Astrocyte (in vitro differentiated cells and primary cell): ENCODE results near the gene FARS2. TPM values are rescaled to one million over a fixed set of nuclear protein-coding genes. Genes with fewer than 3 reads are reported as not detected.

Experiments used
- DNase-seq: peaks from one replicate; pipeline ENCODE4 v3.0.0-alpha.2; 2010; ENCODE audit warnings: low read depth
- FAIRE-seq: peaks from 2 replicates; lab custom pipeline; 2011; peaks lifted over from hg19 to GRCh38; lab: Jason Lieb, UNC
- H2AFZ ChIP-seq: 2 replicates; pipeline ENCODE4 v1.6.0; 2012; ENCODE audit warnings: low read depth, low read length, inconsistent platforms
- H3K27ac ChIP-seq: 2 replicates; pipeline ENCODE4 v1.5.1; 2011; ENCODE audit warnings: low read depth, low read length, inconsistent platforms
- H3K27me3 ChIP-seq: 2 replicates; pipeline ENCODE4 v1.6.0; 2011; ENCODE audit warnings: low read length, inconsistent platforms; ENCODE audit not compliant: insufficient read depth
- H3K36me3 ChIP-seq: 2 replicates; pipeline ENCODE4 v1.5.1; 2011; ENCODE audit warnings: low read length, inconsistent platforms; ENCODE audit not compliant: insufficient read depth
- H3K4me1 ChIP-seq: 2 replicates; pipeline ENCODE4 v1.5.1; 2011; ENCODE audit warnings: low read length, inconsistent platforms; ENCODE audit not compliant: insufficient read depth
- H3K4me2 ChIP-seq: 2 replicates; pipeline ENCODE4 v1.6.0; 2012; ENCODE audit warnings: low read length, inconsistent platforms
- H3K4me3 ChIP-seq: 2 replicates; pipeline ENCODE4 v1.5.1; 2011; ENCODE audit warnings: low read depth, mild to moderate bottlenecking, low read length, inconsistent platforms; ENCODE audit not compliant: insufficient read depth
- H3K79me2 ChIP-seq: 2 replicates; pipeline ENCODE4 v1.6.0; 2012; ENCODE audit warnings: mild to moderate bottlenecking, low read length, inconsistent platforms; ENCODE audit not compliant: insufficient read depth
- H3K9ac ChIP-seq: 2 replicates; pipeline ENCODE4 v1.6.0; 2012; ENCODE audit warnings: mild to moderate bottlenecking, low read length, inconsistent platforms
- H3K9me3 ChIP-seq: 2 replicates; pipeline ENCODE4 v1.5.1; 2012; ENCODE audit warnings: low read depth, mild to moderate bottlenecking, low read length, inconsistent platforms; ENCODE audit not compliant: insufficient read depth
- H4K20me1 ChIP-seq: 2 replicates; pipeline ENCODE4 v1.6.0; 2012; ENCODE audit warnings: low read length, inconsistent platforms; ENCODE audit not compliant: insufficient read depth
- H3K27ac Mint-ChIP-seq: one replicate; pipeline ENCODE4 v1.8.0; 2021; ENCODE audit warnings: mild to moderate bottlenecking, mixed read lengths; ENCODE audit not compliant: unreplicated experiment
- H3K27me3 Mint-ChIP-seq: one replicate; pipeline ENCODE4 v1.8.0; 2021; ENCODE audit warnings: low read depth, mixed read lengths; ENCODE audit not compliant: unreplicated experiment
- H3K36me3 Mint-ChIP-seq: one replicate; pipeline ENCODE4 v1.8.0; 2021; ENCODE audit warnings: low read depth, mixed read lengths; ENCODE audit not compliant: unreplicated experiment
- H3K4me1 Mint-ChIP-seq: one replicate; pipeline ENCODE4 v1.8.0; 2021; ENCODE audit warnings: low read depth, mixed read lengths; ENCODE audit not compliant: unreplicated experiment
- H3K4me3 Mint-ChIP-seq: one replicate; pipeline ENCODE4 v1.8.0; 2021; ENCODE audit warnings: mild to moderate bottlenecking, moderate library complexity, mixed read lengths; ENCODE audit not compliant: unreplicated experiment
- H3K9me3 Mint-ChIP-seq: one replicate; pipeline ENCODE4 v1.8.0; 2021; ENCODE audit warnings: mild to moderate bottlenecking, mixed read lengths; ENCODE audit not compliant: unreplicated experiment
- EZH2 ChIP-seq: IDR thresholded peaks from 2 replicates; pipeline ENCODE4 v1.6.1; 2012; ENCODE audit warnings: mild to moderate bottlenecking, low read length, inconsistent platforms; ENCODE audit not compliant: insufficient read depth
- total RNA-seq: library from RNA; stranded (reverse); gene quantifications from 2 replicates; pipeline ENCODE4 v1.2.1, GENCODE V29; 2021
- TF ChIP-seq, protein P1 (sequence below): IDR thresholded peaks from 2 replicates; pipeline ENCODE4 v1.5.1; 2011; ENCODE audit warnings: low read depth, mild to moderate bottlenecking, inconsistent platforms, low read length, moderate library complexity; ENCODE audit not compliant: insufficient read depth

The FARS2 gene
- total RNA-seq, 1 donor from 2014 or later, result 13.3 TPM

DNA sequence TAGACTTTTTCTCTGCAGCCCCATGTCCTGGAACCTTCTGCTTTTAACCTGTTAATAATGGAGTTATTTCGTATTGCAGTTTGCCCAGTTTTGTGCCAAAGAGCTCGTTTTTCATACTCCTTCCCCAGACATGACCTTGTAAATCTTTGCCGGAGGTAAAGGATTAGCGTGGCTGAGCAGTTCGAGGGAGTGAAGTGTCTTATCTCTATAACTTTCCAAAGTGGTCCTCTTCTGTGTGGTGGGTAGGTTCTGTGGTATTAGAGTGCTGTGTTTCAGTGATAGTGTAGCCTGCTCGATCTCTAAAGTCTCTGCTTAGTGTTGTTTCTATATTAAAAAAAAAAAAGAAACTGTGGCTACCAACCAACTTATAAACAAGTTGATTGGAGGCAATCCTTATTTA is 67.5 kb downstream of the FARS2 start:
- Histone ChIP-seq H3K27ac (no peak overlapping the region), H3K9ac (no peak overlapping the region), H2AFZ (no peak overlapping the region), H3K27me3 (no peaks in the 10 kb centered on the region), H3K4me1 (no peaks in the 10 kb centered on the region), H4K20me1 (peaks cover 10% of the 10 kb centered on the region), H3K4me3 (no peak overlapping the region), H3K79me2 (peaks cover 4% of the 10 kb centered on the region), H3K4me2 (no peak overlapping the region), H3K9me3 (peaks cover 2% of the 10 kb centered on the region), H3K36me3 (no peaks in the 10 kb centered on the region)
- no peak overlapping the region for H3K27ac Mint-ChIP-seq
- H3K4me3 Mint-ChIP-seq, result no peak overlapping the region
- H3K27me3 Mint-ChIP-seq, result no peaks in the 10 kb centered on the region
- TF ChIP-seq EZH2, result no peak
- TF ChIP-seq, protein P1, sequence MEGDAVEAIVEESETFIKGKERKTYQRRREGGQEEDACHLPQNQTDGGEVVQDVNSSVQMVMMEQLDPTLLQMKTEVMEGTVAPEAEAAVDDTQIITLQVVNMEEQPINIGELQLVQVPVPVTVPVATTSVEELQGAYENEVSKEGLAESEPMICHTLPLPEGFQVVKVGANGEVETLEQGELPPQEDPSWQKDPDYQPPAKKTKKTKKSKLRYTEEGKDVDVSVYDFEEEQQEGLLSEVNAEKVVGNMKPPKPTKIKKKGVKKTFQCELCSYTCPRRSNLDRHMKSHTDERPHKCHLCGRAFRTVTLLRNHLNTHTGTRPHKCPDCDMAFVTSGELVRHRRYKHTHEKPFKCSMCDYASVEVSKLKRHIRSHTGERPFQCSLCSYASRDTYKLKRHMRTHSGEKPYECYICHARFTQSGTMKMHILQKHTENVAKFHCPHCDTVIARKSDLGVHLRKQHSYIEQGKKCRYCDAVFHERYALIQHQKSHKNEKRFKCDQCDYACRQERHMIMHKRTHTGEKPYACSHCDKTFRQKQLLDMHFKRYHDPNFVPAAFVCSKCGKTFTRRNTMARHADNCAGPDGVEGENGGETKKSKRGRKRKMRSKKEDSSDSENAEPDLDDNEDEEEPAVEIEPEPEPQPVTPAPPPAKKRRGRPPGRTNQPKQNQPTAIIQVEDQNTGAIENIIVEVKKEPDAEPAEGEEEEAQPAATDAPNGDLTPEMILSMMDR, result no peak
- no peak for FAIRE-seq
- H3K9me3 Mint-ChIP-seq, result no peaks in the 10 kb centered on the region
- peaks cover 3% of the 10 kb centered on the region for H3K4me1 Mint-ChIP-seq
- H3K36me3 Mint-ChIP-seq, result peaks cover 10% of the 10 kb centered on the region
- no peak for DNase-seq

DNA sequence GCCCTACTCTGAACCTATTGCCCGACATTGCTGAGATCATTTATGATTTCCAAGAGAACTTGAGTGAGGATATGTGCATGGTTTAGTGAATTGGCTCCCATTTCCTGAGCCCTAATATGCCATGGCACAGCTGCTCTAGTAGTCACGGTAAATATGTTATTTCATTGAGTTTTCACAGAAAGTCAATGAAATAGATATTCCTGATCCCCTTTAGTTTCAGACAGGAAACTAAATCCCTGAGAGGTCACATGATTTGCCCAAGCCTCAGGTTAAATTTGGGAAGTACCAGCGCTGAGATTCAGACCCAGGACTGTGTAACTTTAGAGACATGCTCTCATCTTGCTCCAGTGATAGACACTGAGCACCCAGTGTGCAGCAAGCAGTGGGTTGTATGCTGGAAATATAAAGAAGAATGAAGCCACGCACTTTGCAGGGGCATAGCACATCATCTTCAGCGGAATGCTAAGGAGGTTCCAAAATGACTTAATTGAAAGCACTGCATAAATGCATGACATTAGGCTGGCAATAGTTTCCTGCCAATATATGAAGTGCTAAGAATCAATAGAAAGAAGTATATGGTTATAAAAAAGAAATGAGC is 70.6 kb downstream of the FARS2 start:
- no peaks in the 10 kb centered on the region for H3K9me3 ChIP-seq

DNA sequence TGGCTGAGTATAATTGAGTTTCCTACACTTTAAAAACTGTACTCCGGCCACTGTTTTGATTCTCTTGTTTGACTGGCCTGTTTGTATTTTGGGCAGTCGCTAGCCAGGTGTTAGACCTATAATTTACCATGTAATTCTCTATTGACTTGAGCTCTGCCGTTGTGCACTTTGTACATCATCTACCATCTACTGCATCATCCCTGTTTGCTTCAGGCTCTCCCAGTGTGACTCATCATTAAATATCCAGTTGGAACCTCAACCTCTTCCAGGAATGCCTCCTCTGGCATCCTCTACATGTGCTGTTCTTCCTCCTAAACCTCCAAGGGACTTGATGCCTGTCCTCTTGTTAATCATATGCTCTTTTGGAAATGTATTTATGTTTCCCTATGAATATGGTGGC is 72.3 kb downstream of the FARS2 start:
- DNase-seq (peak; percentile 60), FAIRE-seq (no peak)
- Histone ChIP-seq H3K9me3 (no peaks in the 10 kb centered on the region), H3K27ac (no peak overlapping the region), H3K9ac (no peak overlapping the region), H4K20me1 (peaks cover 14% of the 10 kb centered on the region), H3K36me3 (no peaks in the 10 kb centered on the region), H2AFZ (no peak overlapping the region), H3K4me3 (no peak overlapping the region), H3K27me3 (no peaks in the 10 kb centered on the region), H3K79me2 (peaks cover 9% of the 10 kb centered on the region), H3K4me1 (no peaks in the 10 kb centered on the region), H3K4me2 (no peak overlapping the region)
- Mint-ChIP-seq H3K36me3 (no peaks in the 10 kb centered on the region), H3K27me3 (no peaks in the 10 kb centered on the region), H3K9me3 (no peaks in the 10 kb centered on the region), H3K27ac (no peak overlapping the region), H3K4me1 (peaks cover 8% of the 10 kb centered on the region), H3K4me3 (no peak overlapping the region)
- TF ChIP-seq EZH2, result no peak
- TF ChIP-seq, protein P1, result no peak

More for the DNA sequence above, 70.6 kb downstream of the FARS2 start:
- H2AFZ ChIP-seq, result no peak overlapping the region
- no peak for DNase-seq
- no peak overlapping the region for H3K4me3 Mint-ChIP-seq
- H3K36me3 Mint-ChIP-seq, result peaks cover 4% of the 10 kb centered on the region
- H3K4me1 Mint-ChIP-seq, result peaks cover 5% of the 10 kb centered on the region
- no peak overlapping the region for H3K4me2 ChIP-seq
- H3K36me3 ChIP-seq, result no peaks in the 10 kb centered on the region
- peaks cover 14% of the 10 kb centered on the region for H4K20me1 ChIP-seq
- FAIRE-seq, result no peak
- no peak overlapping the region for H3K4me3 ChIP-seq
- H3K4me1 ChIP-seq, result no peaks in the 10 kb centered on the region
- peaks cover 7% of the 10 kb centered on the region for H3K79me2 ChIP-seq
- no peaks in the 10 kb centered on the region for H3K9me3 Mint-ChIP-seq
- TF ChIP-seq, protein P1, result no peak
- no peak for TF ChIP-seq EZH2
- H3K9ac ChIP-seq, result no peak overlapping the region
- no peak overlapping the region for H3K27ac ChIP-seq
- no peaks in the 10 kb centered on the region for H3K27me3 Mint-ChIP-seq
- no peaks in the 10 kb centered on the region for H3K27me3 ChIP-seq
- no peak overlapping the region for H3K27ac Mint-ChIP-seq
